ENCODE measurements around the gene KCNQ1.

The KCNQ1 gene

GRCh38 chr11:2689651-2690575 lies 245.1 kb downstream of the KCNQ1 start:
- peak in 1 of 5 donors; percentile 2 for DNase-seq

GRCh38 chr11:2690596-2691354 lies 246.0 kb downstream of the KCNQ1 start:
- peak in 1 of 5 donors; percentile 4 for DNase-seq

DNA sequence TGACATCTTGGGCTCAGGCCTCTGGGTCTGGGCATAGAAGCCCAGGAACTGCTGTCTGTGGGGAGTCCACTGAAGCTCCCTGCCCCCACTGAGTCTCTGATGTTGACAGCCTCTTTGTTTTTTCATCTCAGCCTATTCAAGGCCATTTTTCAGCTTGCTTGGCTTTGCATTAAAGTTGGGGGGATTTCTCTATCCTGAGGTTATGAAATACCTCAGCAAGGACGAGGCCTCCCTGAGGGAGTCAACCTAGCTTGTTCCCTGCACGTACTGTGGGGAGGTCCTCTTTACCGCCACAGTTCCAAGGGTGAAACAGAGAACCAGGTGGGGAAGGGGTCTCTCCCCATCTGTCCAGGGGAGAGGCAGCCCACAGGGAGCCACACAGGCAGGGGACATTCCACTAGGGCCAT lies 246.6 kb downstream of the KCNQ1 start:
- no peak for DNase-seq

GRCh38 chr11:2691991-2692875 lies 247.4 kb downstream of the KCNQ1 start:
- peak in 1 of 5 donors; percentile 5 for DNase-seq

DNA sequence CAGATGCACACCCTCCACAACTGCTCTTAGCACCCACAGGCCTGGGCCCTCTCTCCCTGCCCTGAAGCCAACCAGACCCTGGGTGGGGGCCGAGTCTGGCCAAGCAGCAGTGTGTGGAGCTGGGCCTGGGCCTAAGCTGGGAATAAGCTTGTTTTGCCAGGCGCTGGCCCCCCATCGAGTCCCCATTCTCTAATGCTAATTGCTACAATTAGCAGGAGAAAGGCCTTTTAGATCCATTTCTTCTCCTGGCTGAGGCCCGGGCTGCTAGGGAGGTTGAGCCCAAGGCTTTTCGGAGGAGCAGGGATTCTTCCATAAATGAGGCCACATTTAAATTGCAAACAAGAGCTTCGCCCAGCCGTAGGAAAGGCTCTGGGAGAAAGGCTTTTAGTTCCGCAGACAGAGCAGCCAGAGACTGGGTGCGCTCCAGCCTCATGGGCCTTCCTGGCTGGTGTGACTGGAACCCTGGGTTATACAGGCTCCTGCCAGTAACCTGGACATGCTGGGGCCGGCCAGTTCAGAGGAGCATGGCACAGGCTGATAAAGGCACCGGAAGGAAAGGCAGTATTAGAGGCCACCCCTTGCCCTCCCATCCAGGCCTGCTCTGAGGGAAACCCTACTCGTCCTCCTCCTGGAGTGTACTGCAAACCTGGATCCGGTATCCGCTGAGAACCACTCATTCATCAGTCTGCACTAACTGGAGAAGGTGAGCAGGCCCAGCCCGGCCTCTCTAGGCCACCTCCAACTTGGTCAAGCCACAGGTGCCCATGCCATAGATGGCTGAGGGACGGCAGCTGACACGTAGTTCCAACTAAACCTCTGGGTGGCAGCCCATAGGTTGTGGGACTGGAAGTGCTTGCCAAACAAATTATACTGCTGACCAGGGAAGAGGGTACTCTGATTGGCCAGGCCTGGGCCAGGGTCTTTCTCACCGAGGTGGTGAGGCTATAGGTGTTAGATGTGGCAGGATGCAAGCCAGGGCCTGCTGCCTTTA lies 248.8 kb downstream of the KCNQ1 start:
- peak in 1 of 5 donors; percentile 5 for DNase-seq

- DNase-seq, result no peak
Measured at GRCh38 chr11:2694495-2694894, 249.7 kb downstream of the KCNQ1 start.

DNA sequence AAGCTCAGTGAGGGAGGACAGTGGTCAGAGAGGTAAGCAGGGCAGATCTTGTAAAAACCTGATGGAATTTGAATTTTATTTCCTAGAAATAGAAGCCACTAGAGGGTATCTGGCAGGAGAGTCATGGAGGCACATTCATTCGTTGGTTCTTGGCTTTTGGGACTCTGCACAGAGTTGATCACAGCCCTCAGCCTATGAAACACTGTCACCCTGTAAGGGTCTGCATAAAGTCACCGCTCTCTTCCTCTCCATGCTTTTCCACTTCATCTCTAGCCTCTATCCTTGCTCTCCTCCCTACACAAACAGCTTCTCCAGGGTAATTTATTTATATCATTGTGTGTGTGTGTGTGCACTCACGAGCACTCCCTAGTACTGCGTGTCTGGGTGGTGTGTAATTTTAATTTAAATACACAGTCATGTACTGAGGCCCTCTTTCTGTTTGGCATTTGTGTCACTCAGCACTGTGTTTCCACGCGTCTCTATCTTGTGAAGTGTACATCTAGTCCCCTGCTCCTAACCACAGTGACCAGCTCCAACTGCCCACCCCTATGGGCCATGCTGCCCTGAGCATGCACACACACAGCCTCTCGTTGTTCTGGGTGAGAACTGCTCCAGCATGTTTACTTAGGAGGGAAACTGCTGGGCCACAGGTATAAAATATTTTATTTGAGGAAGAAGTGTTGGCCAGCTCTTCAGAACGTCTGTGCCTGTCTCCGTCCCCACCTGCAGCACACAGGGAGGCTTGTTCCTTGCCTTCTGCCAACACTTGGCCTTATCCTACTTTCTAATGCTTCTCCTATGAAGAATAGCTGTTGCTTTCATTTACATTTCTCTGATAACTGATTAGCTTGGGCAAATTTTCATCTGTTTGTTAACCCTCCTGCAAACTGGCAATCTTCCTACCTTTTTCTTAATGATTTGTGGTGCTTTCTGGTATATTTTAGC lies 250.5 kb downstream of the KCNQ1 start:
- no peak for DNase-seq

DNA sequence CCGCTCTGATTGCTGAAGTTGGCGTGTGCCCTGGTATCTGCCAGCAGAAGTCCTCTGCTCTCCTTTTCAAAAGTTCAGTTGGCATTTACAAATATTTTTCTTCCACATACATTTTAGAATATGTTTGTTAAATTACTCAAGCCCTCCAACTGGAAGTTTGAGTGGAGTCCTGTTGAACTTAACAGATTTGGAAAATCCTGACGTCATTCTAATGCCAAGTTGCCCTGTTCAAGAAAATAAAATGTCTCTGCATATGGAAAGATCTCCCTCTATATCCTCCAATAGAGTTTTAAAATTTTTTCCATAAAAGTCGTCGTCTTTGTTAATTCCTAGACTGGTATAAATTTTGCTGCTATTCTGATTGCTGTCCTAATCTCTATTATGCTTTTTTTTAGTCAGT lies 251.6 kb downstream of the KCNQ1 start:
- DNase-seq, result no peak

GRCh38 chr11:2697866-2698265 lies 253.1 kb downstream of the KCNQ1 start:
- DNase-seq, result peak in 1 of 5 donors; percentile 2

DNA sequence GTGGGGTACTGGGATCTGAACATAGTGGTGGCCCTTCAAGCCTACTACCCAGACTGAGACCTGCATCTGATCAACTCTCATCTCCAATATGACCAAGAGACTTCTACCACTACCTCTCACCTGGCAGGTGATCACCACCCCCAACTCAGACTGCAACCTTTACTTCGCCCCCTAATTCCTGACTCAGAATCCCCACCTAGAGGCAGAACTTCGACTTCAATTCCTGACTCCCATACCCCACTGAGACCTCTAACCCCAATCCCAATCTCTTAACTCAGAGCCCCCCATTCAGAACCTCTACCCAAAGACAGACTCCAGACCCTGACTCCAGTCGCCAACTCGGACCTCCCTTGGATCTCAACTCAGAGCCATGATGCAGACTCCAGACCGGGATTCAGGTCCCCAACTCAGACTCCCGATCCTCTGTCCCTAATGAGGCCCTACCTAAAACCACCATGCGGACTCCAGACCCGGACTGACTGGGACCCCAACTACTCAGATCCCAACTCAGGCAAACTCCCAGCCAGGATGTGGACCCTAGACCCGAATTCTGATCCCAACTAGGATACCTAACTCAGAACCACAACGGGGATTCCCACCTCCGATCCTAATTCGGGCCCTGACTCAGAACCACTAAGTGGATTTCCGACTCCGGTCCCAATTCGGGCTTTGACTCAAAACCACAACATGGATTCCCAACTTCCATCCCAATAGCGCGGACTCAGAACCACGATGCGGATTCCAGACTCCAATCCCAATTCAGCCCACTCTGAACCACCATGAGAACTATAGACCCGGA lies 253.8 kb downstream of the KCNQ1 start:
- no peak for DNase-seq

- DNase-seq, result peak in 2 of 5 donors; percentile 9 to 11
Measured at GRCh38 chr11:2699185-2699530, 254.3 kb downstream of the KCNQ1 start.

DNA sequence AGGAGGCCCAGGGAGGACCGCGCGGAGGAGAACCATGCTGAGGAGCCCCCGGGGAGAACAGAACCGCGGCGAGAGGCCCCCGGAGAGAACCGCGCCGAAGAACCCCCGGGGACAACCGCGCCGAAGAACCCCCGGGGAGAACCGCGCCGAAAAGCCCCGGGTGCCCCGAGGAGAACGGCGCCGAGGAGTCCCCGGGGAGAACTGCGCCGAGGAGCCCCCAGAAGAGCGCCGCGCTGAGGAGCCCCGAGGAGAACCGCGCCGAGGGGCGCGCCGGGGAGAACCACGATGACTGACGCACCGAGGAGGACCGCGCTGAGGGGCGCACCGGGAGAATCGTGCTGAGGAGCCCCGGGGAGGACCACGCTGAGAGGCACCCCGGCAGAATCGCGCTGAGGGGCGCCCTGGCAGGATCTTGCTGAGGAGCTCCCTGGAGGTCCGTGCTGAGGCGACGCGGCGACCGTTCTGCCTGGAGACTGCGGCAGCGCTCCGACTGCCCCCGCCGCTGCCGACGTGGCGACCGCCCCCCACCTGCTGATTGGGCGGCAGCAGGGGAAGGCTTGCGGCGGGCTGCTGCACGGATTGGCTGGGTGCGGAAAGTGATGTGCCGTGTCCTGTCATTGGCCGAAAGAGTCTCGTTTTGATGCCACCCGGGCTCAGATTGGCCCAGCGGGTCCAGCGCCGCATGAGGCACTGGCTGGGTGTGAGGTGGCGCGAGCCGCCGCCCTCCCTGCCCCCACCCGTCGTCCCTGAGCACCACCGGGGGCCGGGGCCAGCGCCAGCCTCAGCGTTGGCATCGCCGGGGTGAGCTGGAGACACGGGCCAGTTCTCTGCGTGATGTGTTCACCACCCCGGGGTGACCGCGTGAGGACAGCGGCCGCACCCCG lies 255.0 kb downstream of the KCNQ1 start, which contains the start of gene KCNQ1OT1:
Gene KCNQ1OT1 (minus strand): TSS at position 464 of the 884 bp plus-strand sequence.
- DNase-seq, result peak; percentile 73 to 93 (median 81)

DNA sequence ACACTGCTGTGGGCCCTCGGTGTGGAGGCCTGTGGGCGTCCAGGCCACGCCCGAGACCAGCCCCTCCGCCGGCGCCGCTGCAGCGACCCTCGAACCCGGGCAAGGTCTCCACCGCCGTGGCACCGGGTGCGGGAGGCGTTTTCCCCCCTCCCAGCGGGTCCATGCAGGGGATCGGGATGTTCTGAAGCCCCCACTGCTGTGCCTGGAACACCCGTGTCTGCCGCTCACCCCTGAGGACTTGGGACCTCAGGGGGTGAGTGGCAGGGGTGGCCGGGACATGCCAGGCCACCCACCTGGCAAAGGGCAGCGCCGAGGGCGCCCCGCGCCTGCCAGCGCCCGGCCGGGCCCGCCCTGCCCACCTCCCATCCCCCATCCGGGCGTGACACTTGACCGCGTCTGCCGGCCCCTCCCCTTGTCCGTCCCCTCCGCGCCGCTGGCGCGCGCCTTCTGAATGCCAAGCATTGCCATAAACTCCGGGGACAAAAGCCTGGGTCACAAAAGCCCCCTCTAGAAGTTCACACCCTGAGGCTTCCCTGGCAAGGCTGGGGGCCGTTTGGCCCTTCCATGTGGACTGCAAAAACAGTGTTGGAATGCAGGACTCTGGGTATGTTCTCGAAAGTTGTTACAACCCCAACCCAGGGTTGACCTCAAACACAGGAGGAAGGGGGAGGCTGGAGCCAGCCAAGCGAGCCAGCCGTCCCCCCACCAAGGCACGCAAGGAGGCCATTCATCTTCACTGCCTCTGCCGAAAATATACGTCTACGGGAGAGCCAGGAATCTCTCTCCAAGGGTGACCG lies 255.8 kb downstream of the KCNQ1 start:
- DNase-seq, result peak in 2 of 5 donors; percentile 23 to 33

GRCh38 chr11:2701230-2701629 lies 256.4 kb downstream of the KCNQ1 start:
- no peak for DNase-seq

DNA sequence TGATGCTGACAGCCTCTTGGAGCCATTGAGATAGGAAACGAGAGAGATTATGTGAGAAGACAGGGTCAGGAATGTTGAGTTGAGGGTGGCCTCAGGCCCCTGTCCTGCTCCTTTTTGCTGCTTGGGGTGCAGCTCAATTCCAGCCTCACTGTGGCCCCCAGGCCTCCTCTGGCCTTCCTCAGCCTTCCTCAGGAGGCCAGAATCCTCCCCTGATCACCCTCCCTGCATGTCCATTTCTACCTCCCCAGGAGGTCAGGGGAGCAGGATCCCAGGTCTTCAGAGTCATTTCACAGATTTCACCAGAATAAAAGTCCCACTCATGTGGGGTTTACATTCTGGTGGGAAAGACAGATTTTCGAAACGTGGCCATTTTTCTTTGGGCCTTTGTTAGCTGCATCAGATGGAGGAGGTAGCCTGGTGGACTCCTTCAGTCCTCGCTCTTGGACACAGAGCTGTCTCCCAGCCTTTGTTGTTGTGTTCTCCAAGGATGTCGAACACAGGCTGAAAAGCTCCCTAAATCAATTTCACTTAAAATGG lies 257.2 kb downstream of the KCNQ1 start:
- no peak for DNase-seq

- DNase-seq, result no peak
Measured at GRCh38 chr11:2702771-2703362, 258.1 kb downstream of the KCNQ1 start.

All from T-helper 1 cell (primary cell).